Measurements from ENCODE around the gene RDH8. TPM values are rescaled to one million over a fixed set of nuclear protein-coding genes. Genes with fewer than 3 reads are reported as not detected.
A peak's percentile ranks its signal among the peaks of the same experiment; 100 is the strongest.

Gene RDH8
- total and polyA plus RNA-seq, 2 of the 8 experiments (the other 6 are each of a cell fraction or from before 2014, with no cell fraction given): 0.38 TPM; not detected in 1

GRCh38 chr19:10026744-10027143 is 13.5 kb downstream of the RDH8 start:
- 92% methylated on average over 3 of the region's 3 CpGs; no CpG with 5 or more reads in 1 of the 2 experiments for WGBS, 2 experiments (ENCODE audit: extremely low coverage in 1 of 2, insufficient coverage in 1 of 2, insufficient read length in 1 of 2, insufficient replicate concordance in 2 of 2, low coverage in 1 of 2, low lambda C conversion rate in 2 of 2, missing lambda C conversion rate in 1 of 2)
- no peaks in the 10 kb centered on the region for H3K4me1 ChIP-seq (replicated peaks in 1 of 4; ENCODE audit: control insufficient read depth in 3 of 4, insufficient read depth in 4 of 4, low read length in 3 of 4)
- H2BK12ac ChIP-seq (ENCODE audit: low read depth, low read length): 0 out of 2 replicates have a peak overlapping the region, but pooled peaks have one; percentile 90
- no peak overlapping the region for H3K27ac ChIP-seq (ENCODE audit: low read depth, low read length)
- no peak overlapping the region for H3K9ac ChIP-seq (replicated peaks in 1 of 4; ENCODE audit: extremely low read depth in 1 of 4, low read depth in 3 of 4, low read length in 3 of 4)
- H3K79me2 ChIP-seq (ENCODE audit: control insufficient read depth in 1 of 2, insufficient read depth in 2 of 2, low read length in 2 of 2): no peaks in the 10 kb centered on the region
- FAIRE-seq: no peak
- no peak overlapping the region for H3K4me2 ChIP-seq (ENCODE audit: insufficient read depth in 1 of 2, low read depth in 2 of 2, low read length in 2 of 2)
- peak overlapping the region; percentile 88; the same call in 1 of the 2 replicates for H2BK15ac ChIP-seq (ENCODE audit: low read length)
- H2BK120ac ChIP-seq (replicated peaks; ENCODE audit: low read depth, low read length): no peak overlapping the region
- H3K36me3 ChIP-seq (ENCODE audit: control insufficient read depth in 2 of 4, insufficient read depth in 4 of 4, low read length in 3 of 4): no peaks in the 10 kb centered on the region
- H2AK5ac ChIP-seq (ENCODE audit: low read depth, low read length): 0 out of 2 replicates have a peak overlapping the region, but pooled peaks have one; percentile 24
- H3K23ac ChIP-seq (ENCODE audit: insufficient read length): no peak overlapping the region
- H3K18ac ChIP-seq (ENCODE audit: extremely low read depth, low read length): no peak overlapping the region
- no peak overlapping the region for H3K4me3 ChIP-seq (ENCODE audit: extremely low read depth in 1 of 4, insufficient read depth in 2 of 4, low read depth in 3 of 4, low read length in 4 of 4)
- 0 out of 2 replicates have a peak, but pooled peaks cover 2% of the 10 kb centered on the region for H3K23me2 ChIP-seq (ENCODE audit: low read depth, low read length)
- no peak overlapping the region for H3K14ac ChIP-seq (ENCODE audit: insufficient read length)
- no peak overlapping the region for H3K4ac ChIP-seq (replicated peaks; ENCODE audit: insufficient read length, low read depth, low read length)
- H4K91ac ChIP-seq (replicated peaks; ENCODE audit: insufficient read length, low read length): no peak overlapping the region
- H4K20me1 ChIP-seq (replicated peaks in 1 of 2; ENCODE audit: control insufficient read depth in 1 of 2, insufficient read depth in 2 of 2, low read length in 2 of 2): no peaks in the 10 kb centered on the region
- H2AFZ ChIP-seq (ENCODE audit: low read length): no peak overlapping the region
- no peak for TF ChIP-seq ATF2 (IDR thresholded peaks at IDR 0.05; ENCODE audit: low read length)
- TF ChIP-seq KDM5A (IDR thresholded peaks at IDR 0.05; ENCODE audit: low read length): no peak
- H2BK5ac ChIP-seq (ENCODE audit: low read depth, low read length): no peak overlapping the region
- no peaks in the 10 kb centered on the region for H3K9me3 ChIP-seq (ENCODE audit: insufficient read depth in 2 of 2, low read depth in 1 of 2, low read length in 1 of 2)
- CTCF ChIA-PET (ENCODE audit: partially characterized antibody): interaction anchor here (0.8 to 6.7 kb wide), 14 partner anchors 8 to 142 kb away, joined by 3 to 54 read pairs (median 5); no protein-coding TSS in a partner anchor
- POLR2A ChIA-PET (ENCODE audit: partially characterized antibody): no interaction called here
- no peak for DNase-seq (ENCODE audit: low read depth in 1 of 2, low spot score in 2 of 2)
- no peak overlapping the region for H3K56ac ChIP-seq (replicated peaks; ENCODE audit: insufficient read length, low read depth, low read length)
- no peak overlapping the region for H4K5ac ChIP-seq (ENCODE audit: insufficient read length, low read depth, low read length)
- no peak overlapping the region for H2BK20ac ChIP-seq (ENCODE audit: low read length)
- H3K27me3 ChIP-seq (replicated peaks in 1 of 4; ENCODE audit: control insufficient read depth in 3 of 4, extremely low read depth in 1 of 4, insufficient read depth in 3 of 4, low read length in 3 of 4): peaks cover 0 to 3% (median 0%) of the 10 kb centered on the region in 4 experiments; a peak in 1 of 7 replicates
- no peak overlapping the region for H4K8ac ChIP-seq (ENCODE audit: extremely low read depth, insufficient read depth, low read length)
- H3K79me1 ChIP-seq (ENCODE audit: low read depth, low read length): no peaks in the 10 kb centered on the region

Data from H1 (cell line).